GM23338 (cell line): ENCODE data around the gene MFAP3. TPM values are rescaled to one million over a fixed set of nuclear protein-coding genes. Genes with fewer than 3 reads are reported as not detected.

Source experiments
- ATAC-seq: fragments of 200-7000 bp; cut with Tn5 transposase; 3 replicates; pipeline ENCODE4 v1.9.1; 2020
- DNase-seq: peaks from one replicate; pipeline ENCODE4 v3.0.0-alpha.2; 2015; ENCODE audit warnings: low spot score
- H2AFZ ChIP-seq: fragments of 200-600 bp; sonication (generic); 2 replicates; pipeline ENCODE4 v1.8.0; 2016; ENCODE audit warnings: antibody characterized with exemption, mild to moderate bottlenecking, moderate library complexity
- H3F3A ChIP-seq: fragments of 200-600 bp; sonication (generic); replicated peaks from 2 replicates; pipeline ENCODE4 v1.8.0; 2017; ENCODE audit warnings: antibody characterized with exemption, mixed run types, low read depth
- H3K27ac ChIP-seq: fragments of 200-600 bp; sonication (generic); 2 replicates; pipeline ENCODE4 v1.6.1; 2016; ENCODE audit warnings: low read depth
- H3K27me3 ChIP-seq: fragments of 200-600 bp; sonication (generic); 2 replicates; pipeline ENCODE4 v1.8.0; 2016; ENCODE audit warnings: mild to moderate bottlenecking, mixed run types, moderate library complexity; ENCODE audit not compliant: insufficient read depth
- H3K36me3 ChIP-seq: fragments of 200-600 bp; sonication (generic); 2 replicates; pipeline ENCODE4 v1.8.0; 2016; ENCODE audit warnings: mild to moderate bottlenecking; ENCODE audit not compliant: insufficient read depth
- H3K4me1 ChIP-seq: fragments of 200-600 bp; sonication (generic); 2 replicates; pipeline ENCODE4 v1.8.0; 2016; ENCODE audit warnings: mild to moderate bottlenecking, moderate library complexity; ENCODE audit not compliant: insufficient read depth
- H3K4me2 ChIP-seq: fragments of 200-600 bp; sonication (generic); 2 replicates; pipeline ENCODE4 v1.7.1; 2017; ENCODE audit warnings: mixed run types
- H3K4me3 ChIP-seq: fragments of 200-600 bp; sonication (generic); 2 replicates; pipeline ENCODE4 v1.6.1; 2016; ENCODE audit warnings: mixed run types
- H3K79me2 ChIP-seq: fragments of 200-600 bp; sonication (generic); replicated peaks from 2 replicates; pipeline ENCODE4 v1.8.0; 2017; ENCODE audit warnings: mild to moderate bottlenecking; ENCODE audit not compliant: insufficient read depth
- H3K9me2 ChIP-seq: fragments of 200-600 bp; sonication (generic); 2 replicates; pipeline ENCODE4 v1.8.0; 2017; ENCODE audit not compliant: insufficient read depth
- H4K20me1 ChIP-seq: fragments of 200-600 bp; sonication (generic); replicated peaks from 2 replicates; pipeline ENCODE4 v1.8.0; 2017; ENCODE audit warnings: mild to moderate bottlenecking; ENCODE audit not compliant: insufficient read depth
- H3K27ac Mint-ChIP-seq: 2 replicates; pipeline ENCODE4 v1.8.0; 2020; ENCODE audit warnings: inconsistent platforms, mild to moderate bottlenecking, moderate library complexity, mixed read lengths
- H3K27me3 Mint-ChIP-seq: 3 replicates; pipeline ENCODE4 v1.8.0; 2022; ENCODE audit warnings: low read depth, mild to moderate bottlenecking, moderate library complexity, mixed read lengths, inconsistent platforms; ENCODE audit not compliant: insufficient read depth, poor library complexity
- H3K36me3 Mint-ChIP-seq: 3 replicates; pipeline ENCODE4 v1.8.0; 2021; ENCODE audit warnings: low read depth, mild to moderate bottlenecking, inconsistent platforms, moderate library complexity, mixed read lengths
- H3K4me1 Mint-ChIP-seq: 3 replicates; pipeline ENCODE4 v1.8.0; 2020; ENCODE audit warnings: mild to moderate bottlenecking, inconsistent platforms, mixed read lengths
- H3K4me3 Mint-ChIP-seq: 3 replicates; pipeline ENCODE4 v1.8.0; 2021; ENCODE audit warnings: moderate library complexity, mild to moderate bottlenecking, inconsistent platforms, mixed read lengths
- H3K9me3 Mint-ChIP-seq: 3 replicates; pipeline ENCODE4 v1.8.0; 2020; ENCODE audit warnings: moderate library complexity, mild to moderate bottlenecking, inconsistent platforms, mixed read lengths
- CREB1 ChIP-seq: fragments of 250-450 bp; sonication (Bioruptor Pico); IDR thresholded peaks from 2 replicates; pipeline ENCODE4 v1.5.0; 2020; ENCODE audit warnings: low read depth, mild to moderate bottlenecking, moderate library complexity
- EZH2 ChIP-seq: fragments of 200-600 bp; sonication (generic); IDR thresholded peaks from one replicate; pipeline ENCODE4 v1.8.0; 2017; ENCODE audit warnings: antibody characterized with exemption, mild to moderate bottlenecking, low read depth; ENCODE audit not compliant: unreplicated experiment
- EZH2phosphoT487 ChIP-seq: fragments of 200-600 bp; sonication (generic); IDR thresholded peaks from one replicate; pipeline ENCODE4 v1.8.1; 2018; ENCODE audit warnings: antibody characterized with exemption; ENCODE audit not compliant: unreplicated experiment
- REST ChIP-seq: IDR thresholded peaks from one replicate; pipeline ENCODE4 v1.6.1; 2018; ENCODE audit warnings: antibody characterized with exemption; ENCODE audit not compliant: unreplicated experiment
- ZNF331 ChIP-seq: fragments of 250-450 bp; sonication (Bioruptor Pico); IDR thresholded peaks from 2 replicates; pipeline ENCODE4 v1.5.0; 2020; ENCODE audit warnings: low read depth, mild to moderate bottlenecking, moderate library complexity
- ZNF462 ChIP-seq: fragments of 250-450 bp; sonication (Bioruptor Pico); IDR thresholded peaks from 2 replicates; pipeline ENCODE4 v1.5.0; 2020; ENCODE audit warnings: mild to moderate bottlenecking, moderate library complexity
- polyA plus RNA-seq: library from polyadenylated mRNA; unstranded; fragments of >200 nt; fragmentation: Nextera tagmentation; extraction: Ambion mirVana; gene quantifications from 2 replicates; pipeline ENCODE4 v1.2.1, GENCODE V29; 2016
- total RNA-seq: library from RNA; depleted of rRNA; stranded (reverse); fragments of >200 nt; shearing (Covaris generic); gene quantifications from 2 replicates; pipeline ENCODE4 v1.2.3, GENCODE V29; 2014
- TF ChIP-seq, protein P1 (sequence below), 2 experiments: fragments of 200-600 bp in 1 of 2; sonication (generic) in 1 of 2; conservative IDR thresholded peaks; 2 replicates each; pipeline versions ENCODE4 v1.5.1 to v1.6.1; 2016 to 2017; ENCODE audit warnings: antibody characterized with exemption in 2 of 2, low read depth in 2 of 2, mild to moderate bottlenecking in 2 of 2, moderate library complexity in 1 of 2

The MFAP3 gene
- total and polyA plus RNA-seq, 2 experiments from 2014 or later: 2.9 to 47.5 TPM

DNA sequence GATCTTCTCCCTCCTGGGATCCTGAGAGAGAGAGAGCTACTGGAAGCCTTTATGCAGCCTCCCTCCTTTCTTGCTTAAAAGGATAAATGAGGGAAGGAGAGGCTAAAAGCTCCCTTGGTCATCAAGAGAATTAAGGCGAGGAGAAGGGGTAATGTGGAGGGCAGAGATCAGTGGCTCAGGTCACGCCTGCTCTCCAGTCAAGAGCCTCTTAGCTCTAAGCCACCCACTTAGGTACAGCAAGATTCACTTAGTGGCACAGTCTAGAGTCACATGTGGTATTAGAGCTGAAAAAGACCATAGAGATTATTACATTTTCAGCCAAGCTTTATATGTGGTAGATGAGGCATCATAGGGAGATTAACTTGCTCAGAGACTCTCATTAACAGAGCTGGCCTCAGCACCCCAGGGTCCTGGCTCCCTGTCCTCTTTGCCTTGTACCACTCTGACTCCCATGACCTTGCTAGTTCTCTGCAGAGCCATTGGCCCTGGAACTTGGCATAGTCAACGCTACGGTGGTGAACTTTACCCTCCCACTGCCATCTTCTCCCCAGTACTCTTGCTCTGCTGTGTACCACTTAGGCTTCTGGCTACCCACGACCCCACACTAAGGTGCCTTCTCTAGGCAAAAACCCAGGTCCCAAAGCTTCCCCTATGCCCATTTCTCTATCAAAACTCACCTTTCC is 37.6 kb downstream of the MFAP3 start (continued):
- TF ChIP-seq ZNF462 (no peak), EZH2phosphoT487 (no peak)

DNA sequence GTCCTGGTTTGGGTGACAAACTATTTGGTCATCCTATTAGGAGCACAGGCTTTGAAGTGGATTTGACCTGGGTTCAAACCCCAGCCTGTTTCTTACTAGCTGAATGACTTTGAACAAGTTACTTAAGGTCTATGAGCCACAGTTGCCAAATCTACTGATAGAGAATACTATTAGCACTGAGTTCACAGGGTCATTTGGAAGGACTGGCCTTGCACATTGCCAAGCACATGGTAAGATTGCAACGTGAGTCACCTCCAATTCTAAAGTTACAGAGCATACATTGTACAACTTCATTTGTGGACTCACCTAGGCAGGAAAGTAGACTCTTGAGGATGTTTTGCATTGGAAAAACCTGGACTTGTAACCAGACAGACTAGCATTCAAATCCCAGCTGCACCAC is 38.9 kb downstream of the MFAP3 start:
- Mint-ChIP-seq H3K36me3 (no peaks in the 10 kb centered on the region), H3K4me3 (no peak overlapping the region), H3K27ac (no peak overlapping the region), H3K27me3 (no peaks in the 10 kb centered on the region), H3K9me3 (no peaks in the 10 kb centered on the region), H3K4me1 (peaks cover 15% of the 10 kb centered on the region)
- H3K4me3 ChIP-seq: no peak overlapping the region
- ATAC-seq (no peak), DNase-seq (no peak)
- H2AFZ ChIP-seq: no peak overlapping the region
- no peaks in the 10 kb centered on the region for H3F3A ChIP-seq
- H3K36me3 ChIP-seq: no peaks in the 10 kb centered on the region
- H3K27ac ChIP-seq: no peak overlapping the region
- no peaks in the 10 kb centered on the region for H3K27me3 ChIP-seq
- H3K9me2 ChIP-seq: no peaks in the 10 kb centered on the region
- H3K4me1 ChIP-seq: peaks cover 4% of the 10 kb centered on the region
- no peaks in the 10 kb centered on the region for H3K79me2 ChIP-seq
- TF ChIP-seq EZH2 (no peak), CREB1 (no peak), ZNF331 (CRISPR knock-in tag) (no peak), REST (no peak)
- TF ChIP-seq, protein P1, sequence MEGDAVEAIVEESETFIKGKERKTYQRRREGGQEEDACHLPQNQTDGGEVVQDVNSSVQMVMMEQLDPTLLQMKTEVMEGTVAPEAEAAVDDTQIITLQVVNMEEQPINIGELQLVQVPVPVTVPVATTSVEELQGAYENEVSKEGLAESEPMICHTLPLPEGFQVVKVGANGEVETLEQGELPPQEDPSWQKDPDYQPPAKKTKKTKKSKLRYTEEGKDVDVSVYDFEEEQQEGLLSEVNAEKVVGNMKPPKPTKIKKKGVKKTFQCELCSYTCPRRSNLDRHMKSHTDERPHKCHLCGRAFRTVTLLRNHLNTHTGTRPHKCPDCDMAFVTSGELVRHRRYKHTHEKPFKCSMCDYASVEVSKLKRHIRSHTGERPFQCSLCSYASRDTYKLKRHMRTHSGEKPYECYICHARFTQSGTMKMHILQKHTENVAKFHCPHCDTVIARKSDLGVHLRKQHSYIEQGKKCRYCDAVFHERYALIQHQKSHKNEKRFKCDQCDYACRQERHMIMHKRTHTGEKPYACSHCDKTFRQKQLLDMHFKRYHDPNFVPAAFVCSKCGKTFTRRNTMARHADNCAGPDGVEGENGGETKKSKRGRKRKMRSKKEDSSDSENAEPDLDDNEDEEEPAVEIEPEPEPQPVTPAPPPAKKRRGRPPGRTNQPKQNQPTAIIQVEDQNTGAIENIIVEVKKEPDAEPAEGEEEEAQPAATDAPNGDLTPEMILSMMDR (conservative IDR thresholded peaks at IDR 0.05; ENCODE audit: low read depth in 2 of 2): no peak
- no peak overlapping the region for H3K4me2 ChIP-seq
- no peaks in the 10 kb centered on the region for H4K20me1 ChIP-seq
